HepG2 (cell line): Measurements from ENCODE around the gene CLASRP. TPM values are rescaled to one million over a fixed set of nuclear protein-coding genes. Genes with fewer than 3 reads are reported as not detected.
A peak's percentile ranks its signal among the peaks of the same experiment; 100 is the strongest.

Experiments used
- ARNTL ChIP-seq: sonication (generic); formaldehyde crosslinking; IDR thresholded peaks from 2 replicates; pipeline ENCODE4 v1.4.0; 2020; ENCODE audit warnings: mild to moderate bottlenecking, missing genetic modification reagents
- BCL3 ChIP-seq: sonication (generic); formaldehyde crosslinking; IDR thresholded peaks from 2 replicates; pipeline ENCODE4 v1.5.1; 2020; ENCODE audit warnings: mild to moderate bottlenecking, missing genetic modification reagents, moderate library complexity
- GATAD2A ChIP-seq: IDR thresholded peaks from 2 replicates; pipeline ENCODE4 v1.6.1; 2016
- HOMEZ ChIP-seq: IDR thresholded peaks from 2 replicates; pipeline ENCODE4 v1.6.1; 2016; ENCODE audit warnings: low read depth
- RBM22 ChIP-seq: fragments of 200-400 bp; formaldehyde crosslinking; optimal IDR thresholded peaks from 2 replicates; pipeline ENCODE3; 2017; ENCODE audit warnings: mild to moderate bottlenecking, low read length, moderate library complexity
- TCF7 ChIP-seq: sonication (generic); IDR thresholded peaks from 2 replicates; pipeline ENCODE4 v1.6.1; 2016; ENCODE audit warnings: antibody characterized with exemption, low read depth
- TEF ChIP-seq: sonication (generic); formaldehyde crosslinking; IDR thresholded peaks from 2 replicates; pipeline ENCODE4 v1.5.0; 2020; ENCODE audit warnings: missing genetic modification reagents
- USF2 ChIP-seq, 2 experiments: sonication (generic) in 1 of 2; formaldehyde crosslinking in 1 of 2; IDR thresholded peaks; 2 replicates each; pipeline versions ENCODE4 v1.5.1 to v1.6.1; 2011 to 2020; ENCODE audit warnings: borderline replicate concordance in 1 of 2, low read depth in 1 of 2, low read length in 1 of 2, mild to moderate bottlenecking in 1 of 2, missing genetic modification reagents in 1 of 2, moderate library complexity in 1 of 2
- YEATS2 ChIP-seq: sonication (generic); formaldehyde crosslinking; IDR thresholded peaks from 2 replicates; pipeline ENCODE4 v1.4.0; 2020; ENCODE audit warnings: missing genetic modification reagents, borderline replicate concordance
- ZNF407 ChIP-seq: sonication (generic); formaldehyde crosslinking; IDR thresholded peaks from one replicate; pipeline ENCODE4 v1.5.1; 2020; ENCODE audit warnings: mild to moderate bottlenecking, missing genetic modification reagents; ENCODE audit errors: not compliant biosample characterization
- ZNF572 ChIP-seq: sonication (generic); formaldehyde crosslinking; IDR thresholded peaks from 2 replicates; pipeline ENCODE4 v1.5.1; 2020; ENCODE audit warnings: mild to moderate bottlenecking, missing genetic modification reagents
- polyA plus RNA-seq, 8 experiments: library from polyadenylated mRNA; depleted of rRNA in 3 of 8; stranded (reverse) in 7 of 8; unstranded in 1 of 8; fragments of >200 nt; fragmentation: Illumina TruSeq in 4 of 8; extraction: Trizol in 4 of 8; gene quantifications; 2 replicates each; pipeline versions ENCODE4 v1.2.1 to v1.2.3, GENCODE V29; 2011 to 2016; ENCODE audit warnings: low read depth in 4 of 8, missing spikeins in 1 of 8, mixed read lengths in 1 of 8; ENCODE audit not compliant: insufficient read depth in 1 of 8
- total RNA-seq, 5 experiments: library from RNA; depleted of rRNA; stranded (reverse); fragments of >200 nt; fragmentation: Illumina TruSeq; extraction: Trizol; gene quantifications; 2 replicates each; pipeline ENCODE4 v1.2.3, GENCODE V29; 2016; ENCODE audit warnings: low read depth in 1 of 5

The CLASRP gene
- total and polyA plus RNA-seq, 2 of the 13 experiments (the other 11 are each of a cell fraction or from before 2014, with no cell fraction given) = 32.0 to 51.4 TPM

- TF ChIP-seq USF2 (IDR thresholded peaks at IDR 0.05; ENCODE audit: low read depth, low read length) (no peak), USF2 (CRISPR knock-in tag; IDR thresholded peaks at IDR 0.05; ENCODE audit: borderline replicate concordance) (0 out of 2 replicates have a peak, but pooled peaks have one; percentile 5), RBM22 (no peak), TEF (CRISPR knock-in tag) (no peak), ZNF407 (no peak), YEATS2 (CRISPR knock-in tag) (no peak), HOMEZ (CRISPR knock-in tag) (0 out of 2 replicates have a peak, but pooled peaks have one; percentile 6), BCL3 (0 out of 2 replicates have a peak, but pooled peaks have one; percentile 17), GATAD2A (CRISPR knock-in tag) (0 out of 2 replicates have a peak, but pooled peaks have one; percentile 3), ZNF572 (CRISPR knock-in tag) (0 out of 2 replicates have a peak, but pooled peaks have one; percentile 3), TCF7 (peak; percentile 44), ARNTL (CRISPR knock-in tag) (peak; percentile 65; the same call in 1 of the 2 replicates)
These were observed 59.9 kb downstream of the CLASRP start (continued) for GRCh38 chr19:45098521-45099466.
